Fibroblast of pulmonary artery (primary cell): Measurements from ENCODE around the gene TEX29.

ENCODE experiments used
- DNase-seq: peaks from one replicate; pipeline ENCODE4 v3.0.0-alpha.2; 2010; ENCODE audit warnings: low read depth
- H3K4me3 ChIP-seq: replicated peaks from 2 replicates; pipeline ENCODE4 v1.5.1; 2011; ENCODE audit warnings: low read depth, mild to moderate bottlenecking, control low read depth, low read length, moderate library complexity
- CTCF ChIP-seq: IDR thresholded peaks from 2 replicates; pipeline ENCODE4 v1.5.1; 2011; ENCODE audit warnings: mild to moderate bottlenecking, control low read depth, low read length, inconsistent platforms; ENCODE audit errors: missing control alignments

Gene TEX29

GRCh38 chr13:111390522-111391270 is 70.3 kb downstream of the TEX29 start:
- no peak overlapping the region for H3K4me3 ChIP-seq
- no peak for DNase-seq
- TF ChIP-seq CTCF, result no peak

GRCh38 chr13:111392486-111392885 is 72.0 kb downstream of the TEX29 start:
- TF ChIP-seq CTCF, result no peak
- no peak for DNase-seq
- no peak overlapping the region for H3K4me3 ChIP-seq

- H3K4me3 ChIP-seq, result no peak overlapping the region
- TF ChIP-seq CTCF, result no peak
- DNase-seq, result no peak
Measured at GRCh38 chr13:111393221-111393790, 72.9 kb downstream of the TEX29 start.
